OCI-LY7 (cell line): ENCODE data around the gene SLC2A8.

Experiments
- EZH2phosphoT487 ChIP-seq: fragments of 200-600 bp; sonication (generic); IDR thresholded peaks from 2 replicates; pipeline ENCODE4 v1.6.1; 2018; ENCODE audit warnings: low read depth, borderline replicate concordance, mild to moderate bottlenecking, mixed run types, antibody characterized with exemption, low read length, moderate library complexity, mixed read lengths
- TF ChIP-seq, protein P1 (sequence below): fragments of 200-600 bp; sonication (generic); conservative IDR thresholded peaks from 2 replicates; pipeline ENCODE4 v1.5.1; 2014; ENCODE audit warnings: mild to moderate bottlenecking, antibody characterized with exemption, low read length, moderate library complexity, mixed read lengths

DNA sequence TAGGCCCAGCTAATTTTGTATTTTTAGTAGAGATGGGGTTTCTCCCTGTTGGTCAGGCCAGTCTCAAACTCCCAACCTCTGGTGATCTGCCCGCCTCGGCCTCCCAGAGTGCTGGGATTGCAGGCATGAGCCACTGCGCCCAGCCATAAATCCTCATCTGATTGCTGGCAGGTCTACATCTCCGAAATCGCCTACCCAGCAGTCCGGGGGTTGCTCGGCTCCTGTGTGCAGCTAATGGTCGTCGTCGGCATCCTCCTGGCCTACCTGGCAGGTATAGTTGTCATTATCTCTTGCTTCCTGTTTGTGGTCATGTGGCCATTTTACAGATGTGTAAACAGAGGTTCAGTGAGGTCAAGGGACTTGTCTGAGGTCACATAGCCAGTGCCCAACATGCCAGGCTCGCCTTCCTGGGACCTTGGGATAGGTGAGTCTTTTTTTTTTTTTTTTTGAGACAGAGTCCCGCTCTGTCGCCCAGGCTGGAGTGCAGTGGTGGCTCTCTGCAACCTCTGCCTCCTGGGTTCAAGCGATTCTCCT lies 2.8 kb downstream of the SLC2A8 start:
- TF ChIP-seq, protein P1, sequence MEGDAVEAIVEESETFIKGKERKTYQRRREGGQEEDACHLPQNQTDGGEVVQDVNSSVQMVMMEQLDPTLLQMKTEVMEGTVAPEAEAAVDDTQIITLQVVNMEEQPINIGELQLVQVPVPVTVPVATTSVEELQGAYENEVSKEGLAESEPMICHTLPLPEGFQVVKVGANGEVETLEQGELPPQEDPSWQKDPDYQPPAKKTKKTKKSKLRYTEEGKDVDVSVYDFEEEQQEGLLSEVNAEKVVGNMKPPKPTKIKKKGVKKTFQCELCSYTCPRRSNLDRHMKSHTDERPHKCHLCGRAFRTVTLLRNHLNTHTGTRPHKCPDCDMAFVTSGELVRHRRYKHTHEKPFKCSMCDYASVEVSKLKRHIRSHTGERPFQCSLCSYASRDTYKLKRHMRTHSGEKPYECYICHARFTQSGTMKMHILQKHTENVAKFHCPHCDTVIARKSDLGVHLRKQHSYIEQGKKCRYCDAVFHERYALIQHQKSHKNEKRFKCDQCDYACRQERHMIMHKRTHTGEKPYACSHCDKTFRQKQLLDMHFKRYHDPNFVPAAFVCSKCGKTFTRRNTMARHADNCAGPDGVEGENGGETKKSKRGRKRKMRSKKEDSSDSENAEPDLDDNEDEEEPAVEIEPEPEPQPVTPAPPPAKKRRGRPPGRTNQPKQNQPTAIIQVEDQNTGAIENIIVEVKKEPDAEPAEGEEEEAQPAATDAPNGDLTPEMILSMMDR = no peak
- TF ChIP-seq EZH2phosphoT487 = no peak
